ENCODE measurements around the gene LCMT1. TPM values are rescaled to one million over a fixed set of nuclear protein-coding genes. Genes with fewer than 3 reads are reported as not detected.
"Not testable (repeated sequence)": the region's sequence is repeated elsewhere in the genome, so short reads cannot be mapped to it uniquely, and the experiment has no call there.

LCMT1 gene
- total RNA-seq, 1 experiment from 2014 or later = 67.1 TPM

GRCh38 chr16:25165284-25165683 is 53.7 kb downstream of the LCMT1 start:
- no peaks in the 10 kb centered on the region for H3K9me3 ChIP-seq (ENCODE audit: insufficient read depth, low read depth)
- no peaks in the 10 kb centered on the region for H3K27me3 ChIP-seq (ENCODE audit: insufficient read depth, low read depth)
- no peaks in the 10 kb centered on the region for H3K9me2 ChIP-seq (ENCODE audit: insufficient read depth)
- H4K20me1 ChIP-seq (ENCODE audit: insufficient read depth) = no peaks in the 10 kb centered on the region
- ChIA-PET CTCF (no interaction called here), POLR2A (ENCODE audit: unreplicated experiment) (no interaction called here)
- no peak overlapping the region for H3K4me3 ChIP-seq
- H3K79me2 ChIP-seq (ENCODE audit: low read depth) = no peaks in the 10 kb centered on the region
- no peak overlapping the region for H3K4me2 ChIP-seq
- no peak overlapping the region for H2AFZ ChIP-seq
- intact Hi-C loops (cut with micrococcal nuclease; ENCODE audit: unreplicated experiment) = no loop called here
- BruUV-seq (replicated peaks) = no TSS peak
- peaks cover 9% of the 10 kb centered on the region for H3K36me3 ChIP-seq (ENCODE audit: low read depth)
- no peak for DNase-seq
- H3K4me1 ChIP-seq (replicated peaks; ENCODE audit: insufficient read depth) = no peaks in the 10 kb centered on the region
- H3K27ac ChIP-seq = no peak overlapping the region
- no peak for TF ChIP-seq CTCF (conservative IDR thresholded peaks at IDR 0.05)
- no peak for TF ChIP-seq EZH2 (IDR thresholded peaks at IDR 0.05; ENCODE audit: low read depth)
- 0 out of 2 replicates have a peak, but pooled peaks cover 10% of the 10 kb centered on the region for H3F3A ChIP-seq (ENCODE audit: insufficient read depth, low read depth)

DNA sequence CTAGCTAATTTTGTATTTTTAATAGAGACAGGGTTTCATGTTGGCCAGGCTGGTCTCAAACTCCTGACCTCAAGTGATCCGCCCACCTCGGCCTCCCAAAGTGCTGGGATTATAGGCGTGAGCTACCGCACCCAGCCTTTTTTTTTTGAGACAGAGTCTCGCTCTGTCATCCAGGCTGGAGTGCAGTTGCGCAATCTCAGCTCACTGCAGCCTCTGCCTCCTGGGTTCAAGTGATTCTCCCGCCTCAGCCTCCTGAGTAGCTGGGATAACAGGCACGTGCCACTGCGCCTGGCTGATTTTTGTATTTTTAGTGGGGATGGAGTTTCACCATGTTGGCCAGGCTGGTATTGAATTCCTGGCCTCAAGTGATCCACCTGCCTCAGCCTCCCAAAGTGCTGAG is 56.4 kb downstream of the LCMT1 start:
- H3K27me3 ChIP-seq (ENCODE audit: insufficient read depth, low read depth); H2AFZ ChIP-seq; H3F3A ChIP-seq (ENCODE audit: insufficient read depth, low read depth); H3K9me2 ChIP-seq (ENCODE audit: insufficient read depth); intact Hi-C loops (cut with micrococcal nuclease; ENCODE audit: unreplicated experiment); H3K9me3 ChIP-seq (ENCODE audit: insufficient read depth, low read depth); DNase-seq; H3K79me2 ChIP-seq (ENCODE audit: low read depth); H3K4me1 ChIP-seq (replicated peaks; ENCODE audit: insufficient read depth); H3K4me2 ChIP-seq; CTCF ChIA-PET; H3K4me3 ChIP-seq; BruUV-seq (replicated peaks); POLR2A ChIA-PET (ENCODE audit: unreplicated experiment); H3K27ac ChIP-seq; H4K20me1 ChIP-seq (ENCODE audit: insufficient read depth): not testable (repeated sequence)
- H3K36me3 ChIP-seq (ENCODE audit: low read depth) = peaks cover 14% of the 10 kb centered on the region

DNA sequence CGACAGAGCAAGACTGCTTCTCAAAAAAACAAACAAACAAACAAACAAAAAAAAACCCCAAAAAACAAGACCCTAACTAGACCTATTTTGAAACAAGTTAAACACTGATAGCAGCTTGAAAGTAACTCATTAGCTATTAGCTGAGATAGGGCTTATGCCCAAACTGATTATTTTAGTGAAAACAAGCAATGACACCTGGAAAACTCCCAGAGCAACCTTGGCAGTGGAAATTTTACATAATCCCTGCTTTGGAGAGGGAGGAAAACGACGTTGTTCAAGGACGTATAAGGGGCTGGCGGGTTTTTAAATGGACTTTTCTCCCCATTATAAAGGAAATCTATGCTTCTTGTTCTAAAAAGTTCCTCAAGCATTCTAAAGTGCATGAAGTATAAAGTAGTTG is 59.8 kb downstream of the LCMT1 start:
- no peak overlapping the region for H3K27ac ChIP-seq
- no peak for TF ChIP-seq CTCF (conservative IDR thresholded peaks at IDR 0.05)
- TF ChIP-seq EZH2 (IDR thresholded peaks at IDR 0.05; ENCODE audit: low read depth) = no peak
- no peak overlapping the region for H2AFZ ChIP-seq
- H3K4me1 ChIP-seq (replicated peaks; ENCODE audit: insufficient read depth) = no peaks in the 10 kb centered on the region
- intact Hi-C loops (cut with micrococcal nuclease; ENCODE audit: unreplicated experiment) = no loop called here
- H3K27me3 ChIP-seq (ENCODE audit: insufficient read depth, low read depth) = no peaks in the 10 kb centered on the region
- no peak overlapping the region for H3K4me2 ChIP-seq
- no peak overlapping the region for H3K4me3 ChIP-seq
- H3K79me2 ChIP-seq (ENCODE audit: low read depth) = no peaks in the 10 kb centered on the region
- 0 out of 2 replicates have a peak, but pooled peaks cover 7% of the 10 kb centered on the region for H3F3A ChIP-seq (ENCODE audit: insufficient read depth, low read depth)
- 0 out of 2 replicates have a peak, but pooled peaks cover 7% of the 10 kb centered on the region for H3K36me3 ChIP-seq (ENCODE audit: low read depth)
- CTCF ChIA-PET = no interaction called here
- no TSS peak for BruUV-seq (replicated peaks)
- H4K20me1 ChIP-seq (ENCODE audit: insufficient read depth) = no peaks in the 10 kb centered on the region
- POLR2A ChIA-PET (ENCODE audit: unreplicated experiment) = no interaction called here
- no peaks in the 10 kb centered on the region for H3K9me3 ChIP-seq (ENCODE audit: insufficient read depth, low read depth)
- no peaks in the 10 kb centered on the region for H3K9me2 ChIP-seq (ENCODE audit: insufficient read depth)
- DNase-seq = no peak

GRCh38 chr16:25172831-25173230 is 61.3 kb downstream of the LCMT1 start:
- Histone ChIP-seq H3K9me3 (ENCODE audit: insufficient read depth, low read depth) (no peaks in the 10 kb centered on the region), H3F3A (ENCODE audit: insufficient read depth, low read depth) (0 out of 2 replicates have a peak, but pooled peaks cover 7% of the 10 kb centered on the region), H2AFZ (no peak overlapping the region), H3K4me2 (no peak overlapping the region), H4K20me1 (ENCODE audit: insufficient read depth) (no peaks in the 10 kb centered on the region), H3K79me2 (ENCODE audit: low read depth) (no peaks in the 10 kb centered on the region), H3K36me3 (ENCODE audit: low read depth) (0 out of 2 replicates have a peak, but pooled peaks cover 7% of the 10 kb centered on the region), H3K4me1 (replicated peaks; ENCODE audit: insufficient read depth) (no peaks in the 10 kb centered on the region), H3K9me2 (ENCODE audit: insufficient read depth) (no peaks in the 10 kb centered on the region), H3K4me3 (no peak overlapping the region), H3K27me3 (ENCODE audit: insufficient read depth, low read depth) (no peaks in the 10 kb centered on the region), H3K27ac (no peak overlapping the region)
- no TSS peak for BruUV-seq (replicated peaks)
- TF ChIP-seq EZH2 (IDR thresholded peaks at IDR 0.05; ENCODE audit: low read depth) = no peak
- no peak for TF ChIP-seq CTCF (conservative IDR thresholded peaks at IDR 0.05)
- ChIA-PET CTCF (no interaction called here), POLR2A (ENCODE audit: unreplicated experiment) (no interaction called here)
- intact Hi-C loops (cut with micrococcal nuclease; ENCODE audit: unreplicated experiment) = no loop called here
- DNase-seq = no peak

Data from PC-9 (cell line).